Right cardiac atrium (tissue), 5 donors: ENCODE measurements around the gene RC3H2. TPM values are rescaled to one million over a fixed set of nuclear protein-coding genes. Genes with fewer than 3 reads are reported as not detected.
A peak's percentile ranks its signal among the peaks of the same experiment; 100 is the strongest.
"Not testable (repeated sequence)": the region's sequence is repeated elsewhere in the genome, so short reads cannot be mapped to it uniquely, and the experiment has no call there.

Experiments used
- ATAC-seq, 2 donors: fragments of 200-7000 bp; cut with Tn5 transposase; one replicate each; pipeline versions ENCODE4 v1.8.0 to v1.9.1; 2020; ENCODE audit warnings: moderate library complexity in 2 of 2, mild to moderate bottlenecking in 1 of 2
- DNase-seq, 3 donors: peaks; one replicate each; pipeline ENCODE4 v3.0.0-alpha.2; 2020
- H3K27ac ChIP-seq: one replicate; pipeline ENCODE4 v1.5.1; 2013; ENCODE audit warnings: mild to moderate bottlenecking, low read length, control low read depth, moderate library complexity
- H3K27me3 ChIP-seq: one replicate; pipeline ENCODE4 v1.6.1; 2013; ENCODE audit not compliant: control insufficient read depth, insufficient read depth
- H3K4me1 ChIP-seq: one replicate; pipeline ENCODE4 v1.6.1; 2013; ENCODE audit warnings: low read length; ENCODE audit not compliant: control insufficient read depth, insufficient read depth
- H3K4me3 ChIP-seq: one replicate; pipeline ENCODE4 v1.5.1; 2013; ENCODE audit warnings: low read length, control low read depth
- H3K9me3 ChIP-seq: one replicate; pipeline ENCODE4 v1.6.1; 2013; ENCODE audit warnings: low read length; ENCODE audit not compliant: control insufficient read depth
- WGBS: extraction: QIAGEN DNeasy Blood & Tissue Kit; methylation state at CpG from one replicate; pipeline ENCODE4 v1.1.7; 2013; 5-methylcytosine and 5-hydroxymethylcytosine counted together
- intact Hi-C, 4 donors: fragments of 100-400 bp; cut with DNase I; formaldehyde crosslinking; loops; one replicate each; pipeline versions ENCODE4 v1.11.0 to v1.14.0; 2022 to 2023
- polyA plus RNA-seq: library from polyadenylated mRNA; stranded (reverse); fragments of 200-250 nt; gene quantifications from one replicate; pipeline ENCODE4 v1.2.3, GENCODE V29; 2013
- total RNA-seq, 4 donors: library from RNA; stranded (reverse); fragmentation: NEBNext Ultra II Directional; extraction: Animal tissue kit (Norgen Biotek cat#: 25700); gene quantifications; one replicate each; pipeline ENCODE4 v1.2.1, GENCODE V29; 2021
- donor health status: healthy with polysubstance abuse.
- donor health status: DM: no; HTN: yes; CAD: no.
- donor health status: DM: no; HTN: no; CAD: no.
- donor health status: DM: no; HTN: yes; CAD: no; lungs with severe emphysema.
- donor health status: DM: yes; HTN: yes; CAD: no.

Gene RC3H2
- total and polyA plus RNA-seq, 5 donors, result 11.5 to 42.1 (median 38.6) TPM

- intact Hi-C loops, ATAC-seq: not testable (repeated sequence)
These were observed 37.9 kb downstream of the RC3H2 start for GRCh38 chr9:122867276-122867675.

GRCh38 chr9:122866079-122866478 lies 39.1 kb downstream of the RC3H2 start:
- ATAC-seq (no peak), DNase-seq (no peak)
- intact Hi-C loops, result no loop called here
- Histone ChIP-seq H3K27ac (no peak overlapping the region), H3K9me3 (no peaks in the 10 kb centered on the region), H3K4me3 (no peak overlapping the region), H3K27me3 (no peaks in the 10 kb centered on the region), H3K4me1 (no peaks in the 10 kb centered on the region)
- WGBS, result 83% methylated on average over 1 of the region's 5 CpGs

More at GRCh38 chr9:122867276-122867675, 37.9 kb downstream of the RC3H2 start:
- H3K4me1 ChIP-seq, DNase-seq, H3K4me3 ChIP-seq, H3K27ac ChIP-seq, H3K9me3 ChIP-seq, H3K27me3 ChIP-seq: not testable (repeated sequence)
- WGBS, result 98% methylated on average over 8 of the region's 27 CpGs

GRCh38 chr9:122865300-122865699 lies 39.9 kb downstream of the RC3H2 start:
- 69% methylated on average over 7 of the region's 7 CpGs for WGBS
- H3K4me1 ChIP-seq, result no peaks in the 10 kb centered on the region
- ATAC-seq, result no peak
- DNase-seq, result no peak
- intact Hi-C loops, result no loop called here
- no peaks in the 10 kb centered on the region for H3K9me3 ChIP-seq
- peak overlapping the region; percentile 37 for H3K27ac ChIP-seq
- H3K4me3 ChIP-seq, result peak overlapping the region; percentile 32
- no peaks in the 10 kb centered on the region for H3K27me3 ChIP-seq

GRCh38 chr9:122863407-122863806 lies 41.8 kb downstream of the RC3H2 start:
- 98% methylated on average over 3 of the region's 3 CpGs for WGBS
- ATAC-seq (no peak), DNase-seq (no peak)
- Histone ChIP-seq H3K27me3 (no peaks in the 10 kb centered on the region), H3K27ac (no peak overlapping the region), H3K9me3 (no peaks in the 10 kb centered on the region), H3K4me1 (no peaks in the 10 kb centered on the region), H3K4me3 (no peak overlapping the region)
- intact Hi-C loops, result no loop called here

GRCh38 chr9:122860319-122861142 lies 44.6 kb downstream of the RC3H2 start:
- H3K4me1 ChIP-seq, result no peaks in the 10 kb centered on the region
- H3K27me3 ChIP-seq, result no peaks in the 10 kb centered on the region
- no peak overlapping the region for H3K27ac ChIP-seq
- H3K9me3 ChIP-seq, result no peaks in the 10 kb centered on the region
- no peak for DNase-seq
- intact Hi-C loops, result no loop called here
- H3K4me3 ChIP-seq, result no peak overlapping the region
- no peak for ATAC-seq
- WGBS, result 92% methylated on average over 8 of the region's 8 CpGs

GRCh38 chr9:122857815-122858214 lies 47.3 kb downstream of the RC3H2 start:
- 93% methylated on average over 3 of the region's 3 CpGs for WGBS
- Histone ChIP-seq H3K27me3 (no peaks in the 10 kb centered on the region), H3K4me3 (no peak overlapping the region)

GRCh38 chr9:122852085-122852786 lies 52.9 kb downstream of the RC3H2 start:
- intact Hi-C loops, ATAC-seq: not testable (repeated sequence)
- 98% methylated on average over 27 of the region's 59 CpGs for WGBS

More at GRCh38 chr9:122857815-122858214, 47.3 kb downstream of the RC3H2 start:
- Histone ChIP-seq H3K27ac (no peak overlapping the region), H3K9me3 (no peaks in the 10 kb centered on the region), H3K4me1 (no peaks in the 10 kb centered on the region)
- no peak for DNase-seq
- intact Hi-C loops, result no loop called here
- no peak for ATAC-seq

GRCh38 chr9:122848256-122848943 lies 56.8 kb downstream of the RC3H2 start:
- WGBS, result 88% methylated on average over 2 of the region's 2 CpGs
- H3K9me3 ChIP-seq, result no peaks in the 10 kb centered on the region
- H3K27me3 ChIP-seq, result no peaks in the 10 kb centered on the region
- DNase-seq (no peak), ATAC-seq (no peak)
- H3K27ac ChIP-seq, result no peak overlapping the region
- H3K4me3 ChIP-seq, result no peak overlapping the region
- intact Hi-C loops, result no loop called here
- no peaks in the 10 kb centered on the region for H3K4me1 ChIP-seq

More at GRCh38 chr9:122852085-122852786, 52.9 kb downstream of the RC3H2 start:
- H3K27ac ChIP-seq, DNase-seq, H3K4me1 ChIP-seq, H3K27me3 ChIP-seq, H3K4me3 ChIP-seq, H3K9me3 ChIP-seq: not testable (repeated sequence)

- 86% methylated on average over 5 of the region's 5 CpGs for WGBS
- Histone ChIP-seq H3K9me3 (no peaks in the 10 kb centered on the region), H3K27me3 (no peaks in the 10 kb centered on the region), H3K27ac (no peak overlapping the region), H3K4me3 (no peak overlapping the region), H3K4me1 (no peaks in the 10 kb centered on the region)
- no peak for DNase-seq
- no peak for ATAC-seq
- intact Hi-C loops, result no loop called here
These were observed 58.7 kb downstream of the RC3H2 start for GRCh38 chr9:122846371-122846940.

GRCh38 chr9:122845116-122845515 lies 60.0 kb downstream of the RC3H2 start:
- H3K27me3 ChIP-seq, result no peaks in the 10 kb centered on the region
- H3K9me3 ChIP-seq, result no peaks in the 10 kb centered on the region
- no peaks in the 10 kb centered on the region for H3K4me1 ChIP-seq
- WGBS, result 89% methylated on average over 3 of the region's 3 CpGs
- H3K4me3 ChIP-seq, result no peak overlapping the region
- DNase-seq (no peak), ATAC-seq (no peak)
- no peak overlapping the region for H3K27ac ChIP-seq
- intact Hi-C loops, result no loop called here
